Bone marrow (tissue), 2 donors: Measurements from ENCODE around the gene WFIKKN1.

Experiments used
- DNase-seq, 2 donors: peaks; one replicate each; lab custom pipeline; 2025; lab: John Stamatoyannopoulos, UW

Gene WFIKKN1

DNA sequence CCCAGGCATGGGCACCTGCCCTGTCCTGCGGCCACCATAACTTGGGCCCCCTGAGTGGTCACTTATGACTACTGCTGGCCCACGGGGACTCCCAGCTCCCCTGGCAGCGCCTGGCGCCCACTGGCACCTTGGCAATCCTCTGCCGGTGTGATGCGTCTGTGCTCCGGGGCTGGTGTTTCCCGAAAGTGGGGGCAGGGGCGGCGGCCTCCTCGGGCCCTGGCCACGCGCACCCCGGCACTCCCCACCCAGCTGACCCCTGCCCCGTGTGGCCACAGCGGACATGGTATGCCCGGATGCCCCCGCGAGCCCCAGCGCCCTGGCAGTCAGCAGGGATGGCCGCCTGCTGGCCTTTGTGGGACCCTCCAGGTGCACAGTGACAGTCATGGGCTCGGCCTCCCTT, 26.7 kb downstream of the WFIKKN1 start:
- no peak for DNase-seq

DNA sequence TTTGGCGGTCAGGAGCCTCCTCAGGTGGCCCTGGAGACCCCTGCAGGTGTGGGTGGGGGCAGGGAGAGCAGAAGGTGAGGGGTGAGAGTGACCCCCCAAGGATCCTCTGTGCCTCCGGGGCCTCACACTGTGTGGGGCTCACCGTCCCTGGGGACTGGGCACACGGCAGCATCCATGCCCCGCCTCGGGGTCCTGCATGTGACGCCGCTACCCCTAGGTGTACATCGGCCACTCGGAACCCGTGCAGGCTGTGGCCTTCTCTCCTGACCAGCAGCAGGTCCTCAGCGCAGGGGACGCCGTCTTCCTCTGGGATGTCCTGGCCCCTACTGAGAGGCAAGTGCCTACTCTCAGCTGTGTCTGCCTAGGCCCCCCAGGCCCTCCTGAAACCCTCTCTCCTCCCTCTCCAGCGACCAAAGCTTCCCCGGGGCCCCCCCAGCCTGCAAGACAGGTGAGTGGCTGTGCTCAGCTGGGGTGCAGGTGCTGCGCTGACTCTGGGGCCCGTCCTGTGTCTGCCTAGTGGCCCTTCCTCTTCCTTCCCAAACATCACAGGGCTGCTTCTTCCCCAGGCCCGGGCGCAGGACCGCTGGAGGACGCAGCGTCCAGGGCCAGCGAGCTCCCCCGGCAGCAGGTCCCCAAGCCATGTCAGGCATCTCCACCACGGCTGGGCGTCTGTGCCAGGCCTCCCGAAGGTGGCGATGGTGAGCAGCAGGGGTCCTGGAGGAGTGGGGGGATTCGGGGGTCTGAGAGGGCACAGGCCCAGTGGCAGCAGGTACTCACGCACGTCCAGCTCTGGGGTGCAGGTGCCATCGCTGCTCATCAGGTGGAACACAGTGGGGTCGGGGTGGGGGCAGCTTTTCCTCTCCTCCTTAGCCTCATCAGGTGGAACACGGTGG, 28.1 kb downstream of the WFIKKN1 start:
- DNase-seq, result no peak

DNA sequence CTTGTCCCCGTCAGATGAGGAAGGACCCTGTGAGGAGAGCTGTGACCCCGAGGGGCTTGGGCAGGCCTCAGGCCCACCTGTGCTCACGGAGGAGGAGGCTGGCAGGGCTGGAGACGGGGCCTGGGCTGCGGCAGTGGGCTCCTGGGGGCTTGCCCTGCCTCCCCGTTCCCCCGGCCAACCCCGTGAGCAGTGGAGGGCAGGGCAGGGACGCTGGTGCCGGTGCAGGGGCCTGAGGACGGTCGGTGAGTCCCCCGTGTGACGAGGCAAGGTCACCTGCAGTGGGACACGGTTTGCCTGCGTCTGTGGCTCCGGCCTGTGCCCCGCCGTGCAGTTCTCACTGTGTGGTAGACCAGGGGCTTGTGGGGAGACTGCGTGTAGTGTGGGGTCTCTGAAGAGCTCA, 28.8 kb downstream of the WFIKKN1 start:
- DNase-seq, result no peak

DNA sequence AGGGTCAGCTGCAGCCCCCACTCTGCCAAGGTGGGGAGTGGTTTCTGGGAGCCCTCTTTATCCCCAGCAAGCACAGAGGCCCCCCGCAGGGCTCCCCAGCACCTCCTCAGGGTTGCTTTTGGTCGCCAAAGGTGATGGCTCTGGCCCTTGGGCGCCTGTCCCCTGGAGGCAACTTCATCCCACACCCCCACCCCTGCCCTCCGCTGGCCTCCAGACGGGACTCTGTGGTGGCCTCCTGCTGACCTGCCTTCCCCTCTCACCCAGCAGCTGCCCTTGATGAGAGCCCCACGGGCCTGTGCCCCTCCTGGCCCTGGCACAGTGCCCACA, 29.3 kb downstream of the WFIKKN1 start:
- no peak for DNase-seq

DNA sequence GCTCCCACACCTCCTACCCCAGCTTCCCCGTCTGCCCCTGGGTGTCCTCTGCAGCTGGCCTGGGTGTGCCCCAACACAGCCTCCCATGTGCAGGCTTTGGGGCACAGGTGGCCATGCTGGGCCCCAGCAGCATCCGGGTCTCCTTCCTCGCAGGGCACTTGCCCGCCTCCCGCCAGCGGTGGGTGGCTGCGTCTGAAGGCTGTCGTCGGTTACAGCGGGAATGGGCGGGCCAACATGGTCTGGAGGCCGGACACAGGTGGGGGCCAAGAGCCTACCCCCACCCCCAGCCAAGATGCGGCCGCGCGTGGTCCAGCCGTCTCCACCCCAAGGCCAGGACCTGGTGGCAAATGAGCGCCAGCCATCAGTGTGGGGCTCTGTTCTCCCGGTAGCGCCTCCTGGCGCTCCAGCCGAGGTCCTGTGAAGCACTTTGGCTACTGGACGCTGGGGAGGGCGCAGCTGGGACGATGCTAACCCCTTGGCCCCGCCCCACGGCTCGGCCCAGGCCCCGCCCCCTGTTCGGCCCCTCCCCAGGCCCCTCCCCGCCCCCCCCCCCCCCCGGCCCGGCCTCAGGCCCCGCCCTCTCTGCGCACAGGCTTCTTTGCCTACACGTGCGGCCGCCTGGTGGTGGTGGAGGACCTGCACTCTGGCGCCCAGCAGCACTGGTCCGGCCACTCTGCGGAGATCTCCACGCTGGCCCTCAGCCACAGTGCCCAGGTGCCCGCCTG, 29.8 kb downstream of the WFIKKN1 start:
- peak in 1 of 2 donors; percentile 66 for DNase-seq

DNA sequence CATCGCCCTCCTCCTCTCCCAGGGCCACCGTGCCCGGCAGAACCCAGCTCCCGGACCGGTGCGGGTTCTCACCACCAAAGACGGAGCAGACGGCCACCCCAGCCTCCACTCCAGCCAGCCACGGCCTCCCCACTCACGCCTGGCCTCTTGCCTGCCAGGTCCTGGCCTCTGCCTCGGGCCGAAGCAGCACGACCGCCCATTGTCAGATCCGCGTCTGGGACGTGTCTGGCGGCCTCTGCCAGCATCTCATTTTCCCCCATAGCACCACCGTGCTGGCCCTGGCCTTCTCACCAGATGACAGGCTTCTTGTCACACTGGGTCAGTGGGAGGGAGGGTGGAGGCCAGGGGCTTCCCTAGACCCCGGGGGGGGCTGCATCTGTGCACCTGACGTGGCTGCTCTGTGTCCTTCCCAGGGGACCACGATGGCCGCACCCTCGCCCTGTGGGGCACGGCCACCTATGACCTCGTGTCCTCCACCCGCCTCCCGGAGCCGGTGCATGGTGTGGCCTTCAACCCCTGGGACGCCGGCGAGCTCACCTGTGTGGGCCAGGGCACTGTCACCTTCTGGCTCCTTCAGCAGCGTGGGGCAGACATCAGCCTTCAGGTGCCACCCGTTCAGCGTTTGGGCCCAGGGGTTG, 30.5 kb downstream of the WFIKKN1 start:
- no peak for DNase-seq

DNA sequence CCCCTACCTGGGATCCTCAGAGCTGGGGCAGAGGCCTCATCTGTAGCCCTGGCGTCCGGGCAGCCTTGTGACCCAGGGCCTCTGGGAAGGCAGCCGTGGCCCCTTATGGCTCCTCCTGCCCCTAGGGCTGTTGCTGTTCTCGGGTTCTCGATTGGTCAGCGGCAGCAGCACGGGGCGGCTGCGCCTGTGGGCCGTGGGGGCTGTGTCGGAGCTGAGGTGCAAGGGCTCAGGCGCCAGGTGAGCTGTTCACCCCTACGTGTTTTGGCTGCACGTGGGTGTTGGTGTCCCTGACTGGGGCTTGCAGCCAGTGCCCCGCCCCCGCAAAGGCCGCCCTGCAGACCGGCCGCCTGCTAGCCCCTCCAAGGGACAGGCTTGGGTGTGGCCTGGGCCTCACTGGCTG, 31.3 kb downstream of the WFIKKN1 start:
- no peak for DNase-seq

DNA sequence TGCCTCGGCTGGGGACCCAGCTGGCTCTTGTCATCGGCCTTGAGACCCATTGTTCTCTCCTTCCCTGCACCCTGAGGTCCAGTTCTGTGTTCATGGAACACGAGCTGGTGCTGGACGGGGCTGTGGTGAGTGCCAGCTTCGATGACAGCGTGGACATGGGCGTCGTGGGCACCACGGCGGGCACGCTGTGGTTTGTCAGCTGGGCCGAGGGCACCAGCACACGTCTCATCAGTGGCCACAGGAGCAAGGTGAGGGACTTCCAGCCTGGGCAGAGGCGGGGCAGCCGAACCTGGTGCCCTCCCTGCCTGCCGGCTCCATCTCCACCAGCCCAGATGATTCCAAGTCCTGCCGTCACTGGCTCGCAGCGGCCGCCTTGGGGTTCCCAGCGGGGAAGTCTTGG, 31.8 kb downstream of the WFIKKN1 start:
- no peak for DNase-seq

DNA sequence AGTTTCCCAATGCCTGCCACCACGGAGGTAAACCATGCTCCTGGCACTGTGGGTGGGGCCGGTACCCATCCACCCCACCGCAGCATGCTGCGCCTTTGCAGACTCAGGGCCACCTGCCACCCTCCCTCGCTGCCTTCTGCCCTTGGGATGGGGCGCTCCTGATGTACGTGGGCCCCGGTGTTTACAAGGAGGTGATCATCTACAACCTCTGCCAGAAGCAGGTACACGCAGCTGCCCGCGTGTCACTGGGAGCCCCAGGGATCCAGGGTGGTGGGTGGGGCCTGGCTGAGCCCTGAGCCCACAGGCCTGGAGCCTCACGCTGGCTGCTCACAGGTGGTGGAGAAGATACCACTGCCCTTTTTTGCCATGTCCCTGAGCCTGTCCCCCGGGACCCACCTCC, 35.8 kb downstream of the WFIKKN1 start:
- DNase-seq, result no peak

DNA sequence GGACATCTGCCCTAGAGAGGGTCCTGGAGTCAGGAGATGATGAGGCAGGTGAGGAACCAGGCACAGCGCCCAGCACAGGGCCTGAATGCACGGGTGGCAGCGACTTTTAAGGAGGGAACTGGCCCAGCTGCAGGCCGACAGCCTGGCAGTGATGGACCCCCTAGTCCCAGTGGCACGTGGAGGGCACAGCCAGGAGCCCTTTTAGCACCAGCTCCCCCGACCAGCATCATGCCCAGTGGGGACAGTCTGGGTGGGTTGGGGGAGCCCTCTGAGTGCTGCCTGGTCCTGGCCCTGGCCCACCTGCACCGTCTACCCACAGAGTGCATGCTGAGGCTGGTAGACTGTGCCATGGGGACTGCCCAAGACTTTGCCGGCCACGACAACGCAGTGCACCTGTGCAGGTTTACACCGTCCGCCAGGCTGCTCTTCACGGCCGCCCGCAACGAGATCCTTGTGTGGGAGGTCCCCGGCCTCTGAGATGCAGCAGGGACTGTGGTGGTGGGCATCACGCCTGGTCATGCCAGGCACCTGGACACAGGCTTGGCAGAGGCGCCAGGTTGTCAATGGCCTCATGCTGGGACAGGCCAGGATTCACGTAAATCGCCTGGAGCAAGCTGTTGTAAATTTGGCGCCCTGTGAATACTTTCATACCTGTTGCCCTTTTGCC, 36.5 kb downstream of the WFIKKN1 start:
- DNase-seq, result no peak

DNA sequence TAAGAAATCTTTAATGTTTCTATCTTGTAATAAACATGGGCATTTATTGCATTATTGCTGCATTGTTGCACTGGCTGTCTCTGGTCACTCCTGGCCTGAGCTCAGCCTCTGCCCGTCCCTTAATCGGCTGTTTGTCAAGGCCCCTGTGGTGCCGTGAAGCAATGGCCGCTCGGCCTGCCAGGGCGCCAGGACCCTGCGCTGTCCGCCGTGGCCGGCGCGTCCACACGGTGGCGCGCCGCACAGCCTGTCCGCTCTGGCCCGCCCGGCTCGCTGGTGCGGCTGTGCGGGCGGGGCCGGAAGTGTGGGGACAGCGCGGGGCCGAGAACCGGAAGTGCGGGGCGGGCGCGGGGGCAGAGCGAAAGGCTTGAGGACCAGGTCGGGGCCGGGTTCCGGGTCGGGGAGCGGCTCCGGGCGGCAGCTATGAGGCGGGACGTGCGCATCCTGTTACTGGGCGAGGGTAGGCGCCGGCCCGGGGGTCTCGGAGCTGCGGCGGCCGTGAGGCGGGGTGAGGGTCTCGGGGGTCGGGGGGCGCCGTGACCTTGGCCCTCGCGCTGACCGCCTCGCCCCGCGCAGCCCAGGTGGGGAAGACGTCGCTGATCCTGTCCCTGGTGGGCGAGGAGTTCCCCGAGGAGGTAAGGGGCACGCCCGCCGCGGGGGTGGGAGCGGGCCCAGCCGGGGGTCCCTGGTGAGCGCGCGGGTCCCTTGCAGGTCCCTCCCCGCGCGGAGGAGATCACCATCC, 37.2 kb downstream of the WFIKKN1 start, which contains the start of gene RHOT2:
Gene RHOT2 (plus strand): TSS at position 353 of the 739 bp plus-strand sequence. CDS start 68 bp downstream, at position 421.
- DNase-seq, result peak; percentile 71 to 88

DNA sequence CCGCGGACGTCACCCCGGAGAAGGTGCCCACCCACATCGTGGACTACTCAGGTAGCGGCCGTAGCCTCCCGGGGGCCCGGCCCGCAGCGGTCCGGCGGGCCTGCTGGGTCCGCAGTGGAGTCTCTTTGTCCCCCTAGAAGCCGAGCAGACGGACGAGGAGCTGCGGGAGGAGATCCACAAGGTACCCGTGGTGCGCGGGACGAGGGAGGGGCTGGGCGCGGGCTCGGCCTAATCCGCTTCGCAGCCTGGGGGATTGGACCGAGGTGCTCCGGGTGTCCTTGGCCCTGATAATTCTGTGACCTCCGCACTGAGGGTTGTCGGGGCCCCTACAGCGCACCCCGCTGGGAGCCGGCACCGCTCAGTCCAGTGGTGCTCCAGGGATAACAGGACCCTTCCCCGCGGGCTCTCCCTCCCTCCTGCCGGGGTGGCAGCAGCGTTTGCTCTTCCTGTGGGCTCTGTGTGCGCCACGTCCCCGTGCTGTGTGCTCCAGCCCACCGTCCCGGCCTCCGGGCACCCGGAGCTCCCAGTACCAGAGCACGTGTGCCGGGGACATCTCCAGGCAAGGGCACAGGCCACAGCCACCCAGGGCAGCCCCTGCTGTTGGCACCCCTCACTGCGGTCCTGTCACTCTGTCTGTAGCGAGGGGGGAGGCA, 37.9 kb downstream of the WFIKKN1 start:
- no peak for DNase-seq

DNA sequence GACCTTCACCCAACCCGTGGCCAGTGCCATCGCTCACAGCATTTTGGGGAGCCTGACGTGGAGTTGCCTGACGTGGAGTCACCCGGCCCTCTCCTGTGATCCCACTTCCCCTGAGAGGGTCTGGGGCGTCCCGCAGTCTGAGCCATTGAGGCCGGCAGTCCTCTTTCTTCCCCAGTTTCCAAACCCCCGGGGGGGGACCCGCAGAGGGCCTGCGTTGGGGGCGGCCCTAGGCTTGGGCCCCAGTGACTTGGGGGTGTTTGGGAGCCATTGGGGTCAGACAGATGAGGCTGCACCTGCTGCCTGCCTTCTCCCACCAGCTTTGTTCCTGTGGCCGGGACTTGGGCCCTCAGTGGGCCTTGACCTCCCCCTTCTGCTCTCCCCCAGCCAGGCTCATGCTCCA, 38.9 kb downstream of the WFIKKN1 start:
- no peak for DNase-seq

DNA sequence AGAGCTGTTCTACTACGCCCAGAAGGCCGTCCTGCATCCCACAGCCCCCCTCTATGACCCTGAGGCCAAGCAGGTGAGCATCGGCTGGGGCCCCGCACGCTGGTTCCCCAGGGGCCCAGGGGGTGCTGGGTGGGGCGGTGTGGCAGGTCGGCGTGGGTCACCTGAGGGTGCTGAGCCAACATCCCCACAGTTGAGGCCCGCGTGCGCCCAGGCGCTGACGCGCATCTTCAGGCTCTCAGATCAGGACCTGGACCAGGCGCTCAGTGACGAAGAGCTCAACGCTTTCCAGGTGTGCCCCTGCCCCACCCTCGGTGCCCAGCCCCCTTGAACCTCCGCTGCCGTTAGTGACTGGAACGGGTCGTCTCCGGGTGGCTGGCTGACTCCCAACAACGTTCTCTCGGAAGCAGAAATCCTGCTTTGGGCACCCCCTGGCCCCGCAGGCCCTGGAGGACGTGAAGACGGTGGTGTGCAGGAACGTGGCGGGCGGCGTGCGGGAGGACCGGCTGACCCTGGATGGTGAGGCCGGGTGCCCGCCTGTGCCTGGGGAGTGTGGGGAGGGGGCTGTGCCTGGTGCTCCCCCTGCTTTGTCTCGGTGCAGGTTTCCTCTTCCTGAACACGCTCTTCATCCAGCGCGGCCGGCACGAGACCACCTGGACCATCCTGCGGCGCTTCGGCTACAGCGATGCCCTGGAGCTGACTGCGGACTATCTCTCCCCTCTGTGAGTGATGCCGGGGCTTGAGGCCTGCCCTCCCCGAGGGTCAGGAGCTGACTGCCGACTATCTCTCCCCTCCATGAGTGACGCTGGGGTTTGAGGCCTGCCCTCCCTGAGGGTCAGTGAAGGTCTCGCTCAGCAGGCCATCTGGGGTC, 39.9 kb downstream of the WFIKKN1 start:
- no peak for DNase-seq

DNA sequence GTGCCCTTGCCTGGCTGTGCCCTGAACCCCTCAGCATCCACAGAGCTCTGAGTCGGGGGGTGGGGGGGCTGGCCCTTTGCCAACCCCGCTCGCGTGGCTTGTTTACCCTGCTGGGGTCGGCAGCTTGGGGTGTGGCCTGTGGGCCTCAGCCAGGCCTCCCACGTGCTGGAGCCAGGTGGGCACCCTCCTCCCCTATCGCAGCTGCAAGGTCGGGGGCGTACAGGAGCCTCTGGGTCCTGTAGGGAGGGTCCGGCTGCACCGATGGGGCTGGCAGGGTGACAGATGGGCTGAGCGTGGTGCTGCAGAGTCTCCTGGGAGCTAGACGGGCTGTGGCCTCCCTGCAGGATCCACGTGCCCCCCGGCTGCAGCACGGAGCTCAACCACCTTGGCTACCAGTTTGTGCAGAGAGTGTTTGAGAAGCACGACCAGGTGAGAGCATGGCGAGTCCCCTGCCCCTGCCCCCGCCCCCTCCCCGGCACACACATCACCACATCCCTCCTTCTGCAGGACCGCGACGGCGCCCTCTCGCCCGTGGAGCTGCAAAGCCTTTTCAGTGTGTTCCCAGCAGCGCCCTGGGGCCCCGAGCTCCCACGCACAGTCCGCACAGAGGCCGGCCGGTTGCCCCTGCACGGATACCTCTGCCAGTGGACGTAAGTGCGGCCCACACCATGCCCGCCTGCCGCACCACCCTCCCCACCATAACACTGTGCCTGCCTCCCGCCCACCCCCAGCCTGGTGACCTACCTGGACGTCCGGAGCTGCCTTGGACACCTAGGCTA, 40.8 kb downstream of the WFIKKN1 start:
- DNase-seq, result no peak

DNA sequence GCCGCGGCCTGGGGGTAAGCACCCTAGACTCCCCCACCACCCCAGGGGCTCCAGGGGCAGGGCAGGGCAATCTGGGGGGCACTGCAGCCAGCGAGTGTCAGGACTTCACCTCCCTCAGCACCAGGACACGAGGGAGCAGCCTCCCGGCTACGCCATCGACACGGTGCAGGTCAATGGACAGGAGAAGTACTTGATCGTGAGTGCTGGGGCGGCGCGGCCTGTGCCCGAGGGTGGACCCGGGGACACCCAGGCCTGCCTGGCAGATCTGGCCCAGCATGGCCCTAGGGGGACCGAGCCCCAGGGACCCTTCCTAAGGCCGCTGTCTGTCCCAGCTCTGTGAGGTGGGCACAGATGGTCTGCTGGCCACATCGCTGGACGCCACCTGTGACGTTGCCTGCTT, 41.6 kb downstream of the WFIKKN1 start:
- DNase-seq, result no peak

DNA sequence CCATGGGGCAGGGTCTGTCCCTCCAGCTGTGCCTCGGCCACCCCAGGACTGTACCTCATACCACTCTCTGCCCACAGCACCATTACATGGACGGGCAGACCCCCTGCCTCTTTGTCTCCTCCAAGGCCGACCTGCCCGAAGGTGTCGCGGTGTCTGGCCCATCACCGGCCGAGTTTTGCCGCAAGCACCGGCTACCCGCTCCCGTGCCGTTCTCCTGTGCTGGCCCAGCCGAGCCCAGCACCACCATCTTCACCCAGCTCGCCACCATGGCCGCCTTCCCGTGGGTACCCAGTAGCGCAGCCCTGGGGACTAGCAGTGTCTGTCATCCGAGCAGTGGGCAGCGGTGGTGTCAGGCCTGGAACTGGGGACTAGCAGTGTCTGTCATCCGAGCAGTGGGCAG, 42.1 kb downstream of the WFIKKN1 start:
- DNase-seq, result no peak

DNA sequence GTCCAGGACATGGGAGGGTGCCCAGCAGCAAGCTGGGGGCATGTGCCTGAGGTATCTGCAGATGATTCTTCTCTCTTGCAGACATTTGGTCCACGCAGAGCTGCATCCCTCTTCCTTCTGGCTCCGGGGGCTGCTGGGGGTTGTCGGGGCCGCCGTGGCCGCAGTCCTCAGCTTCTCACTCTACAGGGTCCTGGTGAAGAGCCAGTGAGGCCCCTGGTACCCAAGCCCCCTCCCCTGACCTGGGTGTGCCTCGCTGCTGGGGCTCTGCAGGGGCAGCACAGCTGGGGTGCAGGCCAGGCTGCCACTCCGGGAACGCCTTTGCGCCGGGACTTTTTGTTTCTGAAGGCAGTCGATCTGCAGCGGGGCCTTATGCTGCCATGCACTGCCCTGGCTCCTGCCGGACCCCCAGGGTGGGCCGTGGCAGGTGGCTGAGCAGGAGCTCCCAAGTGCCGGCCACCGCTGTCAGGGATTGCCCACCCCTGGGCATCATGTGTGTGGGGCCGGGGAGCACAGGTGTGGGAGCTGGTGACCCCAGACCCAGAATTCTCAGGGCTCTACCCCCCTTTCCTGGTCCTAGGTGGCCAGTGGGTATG, 42.7 kb downstream of the WFIKKN1 start:
- DNase-seq, result no peak
